SU-DHL-6 (cell line): ENCODE data around the gene KHDC3L.

ENCODE experiments used
- H2AFZ ChIP-seq: fragments of 200-600 bp; sonication (generic); 2 replicates; pipeline ENCODE4 v1.6.1; 2014; ENCODE audit warnings: low read depth, mild to moderate bottlenecking, moderate library complexity, mixed read lengths, antibody characterized with exemption, low read length; ENCODE audit not compliant: severe bottlenecking
- H3F3A ChIP-seq: fragments of 200-600 bp; shearing (Covaris generic); 2 replicates; pipeline ENCODE4 v1.6.0; 2016; ENCODE audit warnings: antibody characterized with exemption, mild to moderate bottlenecking; ENCODE audit not compliant: insufficient read depth
- H3K27ac ChIP-seq: fragments of 200-600 bp; sonication (generic); 2 replicates; pipeline ENCODE4 v1.5.1; 2016; ENCODE audit warnings: low read depth, mild to moderate bottlenecking, low read length, moderate library complexity, mixed read lengths
- H3K27me3 ChIP-seq: fragments of 200-600 bp; sonication (generic), shearing (Covaris generic); 2 replicates; pipeline ENCODE4 v1.6.0; 2014; ENCODE audit warnings: mild to moderate bottlenecking, low read length
- H3K36me3 ChIP-seq: fragments of 200-600 bp; sonication (generic); 2 replicates; pipeline ENCODE4 v1.6.1; 2014; ENCODE audit warnings: mild to moderate bottlenecking, low read length, mixed read lengths
- H3K4me2 ChIP-seq: fragments of 300-600, 200-600 bp; shearing (Covaris generic), sonication (generic); 2 replicates; pipeline ENCODE4 v1.6.0; 2014; ENCODE audit warnings: low read length, low read depth, mild to moderate bottlenecking; ENCODE audit not compliant: poor library complexity, severe bottlenecking
- H3K4me3 ChIP-seq: fragments of 200-600 bp; sonication (generic); 2 replicates; pipeline ENCODE4 v1.5.1; 2014; ENCODE audit warnings: antibody characterized with exemption, low read length, mild to moderate bottlenecking, mixed read lengths; ENCODE audit not compliant: insufficient read depth, poor library complexity, severe bottlenecking
- H3K79me2 ChIP-seq: fragments of 200-600 bp; sonication (generic); 2 replicates; pipeline ENCODE4 v1.6.1; 2014; ENCODE audit warnings: mild to moderate bottlenecking, low read length, moderate library complexity; ENCODE audit not compliant: insufficient read depth
- H3K9ac ChIP-seq: fragments of 200-600 bp; sonication (generic); 2 replicates; pipeline ENCODE4 v1.7.0; 2014; ENCODE audit warnings: mild to moderate bottlenecking, low read length
- H3K9me2 ChIP-seq: fragments of 200-600 bp; sonication (generic); replicated peaks from 2 replicates; pipeline ENCODE4 v1.6.1; 2014; ENCODE audit warnings: low read length; ENCODE audit not compliant: insufficient read depth
- H3K9me3 ChIP-seq: fragments of 200-600 bp; sonication (generic); 2 replicates; pipeline ENCODE4 v1.6.1; 2014; ENCODE audit warnings: low read length, mixed read lengths; ENCODE audit not compliant: insufficient read depth
- H4K20me1 ChIP-seq: fragments of 200-600 bp; sonication (generic); 2 replicates; pipeline ENCODE4 v1.6.1; 2014; ENCODE audit warnings: low read depth, mild to moderate bottlenecking, antibody characterized with exemption, low read length, moderate library complexity, mixed read lengths
- CTCF ChIP-seq: fragments of 200-600 bp; sonication (generic); IDR thresholded peaks from one replicate; pipeline ENCODE4 v1.5.1; 2017; ENCODE audit warnings: antibody characterized with exemption, mild to moderate bottlenecking, low read length, moderate library complexity; ENCODE audit not compliant: insufficient read depth, poor library complexity, severe bottlenecking
- EZH2phosphoT487 ChIP-seq: fragments of 200-600 bp; sonication (generic), shearing (Covaris generic); conservative IDR thresholded peaks from 2 replicates; pipeline ENCODE4 v1.6.1; 2018; ENCODE audit warnings: mild to moderate bottlenecking, antibody characterized with exemption, low read length, moderate library complexity, mixed read lengths

The KHDC3L gene

GRCh38 chr6:73409395-73409794, 46.9 kb downstream of the KHDC3L start:
- H3K27ac ChIP-seq: no peak overlapping the region
- TF ChIP-seq EZH2phosphoT487: no peak
- TF ChIP-seq CTCF: no peak

GRCh38 chr6:73413102-73413501, 50.6 kb downstream of the KHDC3L start:
- no peak for TF ChIP-seq EZH2phosphoT487
- TF ChIP-seq CTCF: no peak
- H3K4me3 ChIP-seq: no peak overlapping the region
- H3K27me3 ChIP-seq: no peaks in the 10 kb centered on the region
- no peaks in the 10 kb centered on the region for H4K20me1 ChIP-seq
- no peak overlapping the region for H2AFZ ChIP-seq
- H3K9me3 ChIP-seq: no peaks in the 10 kb centered on the region
- H3K27ac ChIP-seq: no peak overlapping the region
- no peak overlapping the region for H3K9ac ChIP-seq
- no peaks in the 10 kb centered on the region for H3K9me2 ChIP-seq
- H3K4me2 ChIP-seq: no peak overlapping the region
- H3F3A ChIP-seq: no peaks in the 10 kb centered on the region
- no peaks in the 10 kb centered on the region for H3K79me2 ChIP-seq
- no peaks in the 10 kb centered on the region for H3K36me3 ChIP-seq

More at GRCh38 chr6:73409395-73409794, 46.9 kb downstream of the KHDC3L start:
- Histone ChIP-seq H2AFZ (no peak overlapping the region), H3K9ac (no peak overlapping the region), H3K4me2 (no peak overlapping the region), H3F3A (no peaks in the 10 kb centered on the region), H3K36me3 (no peaks in the 10 kb centered on the region), H3K27me3 (no peaks in the 10 kb centered on the region), H3K9me2 (no peaks in the 10 kb centered on the region), H3K4me3 (no peak overlapping the region), H3K9me3 (no peaks in the 10 kb centered on the region), H4K20me1 (no peaks in the 10 kb centered on the region), H3K79me2 (no peaks in the 10 kb centered on the region)
